Mononuclear cell (primary cell): Measurements from ENCODE around the gene PRKACA. TPM values are rescaled to one million over a fixed set of nuclear protein-coding genes. Genes with fewer than 3 reads are reported as not detected.

ENCODE experiments used
- H3K27me3 ChIP-seq: 2 replicates; pipeline ENCODE4 v1.6.0; 2011; ENCODE audit warnings: low read length, control low read depth; ENCODE audit not compliant: insufficient read depth
- H3K4me1 ChIP-seq: 2 replicates; pipeline ENCODE4 v1.5.1; 2011; ENCODE audit warnings: mild to moderate bottlenecking, low read length, control low read depth; ENCODE audit not compliant: insufficient read depth
- H3K4me3 ChIP-seq: 2 replicates; pipeline ENCODE4 v1.5.1; 2011; ENCODE audit warnings: mild to moderate bottlenecking, low read length, moderate library complexity
- H3K9me3 ChIP-seq: 2 replicates; pipeline ENCODE4 v1.5.1; 2011; ENCODE audit warnings: low read depth, mild to moderate bottlenecking, control low read depth, low read length
- total RNA-seq: library from RNA; depleted of rRNA; stranded (reverse); fragments of >200 nt; gene quantifications from one replicate; pipeline ENCODE4 v1.2.3, GENCODE V29; 2012

PRKACA gene
- total RNA-seq, 1 donor = 62.0 TPM

GRCh38 chr19:14114439-14114838 is 3.1 kb downstream of the PRKACA start:
- Histone ChIP-seq H3K9me3 (no peaks in the 10 kb centered on the region), H3K4me3 (no peak overlapping the region), H3K27me3 (no peaks in the 10 kb centered on the region), H3K4me1 (peaks cover 63% of the 10 kb centered on the region)

GRCh38 chr19:14113762-14114414 is 3.7 kb downstream of the PRKACA start:
- H3K4me1 ChIP-seq = peaks cover 57% of the 10 kb centered on the region
- no peak overlapping the region for H3K4me3 ChIP-seq
- H3K9me3 ChIP-seq = no peaks in the 10 kb centered on the region
- no peaks in the 10 kb centered on the region for H3K27me3 ChIP-seq

- Histone ChIP-seq H3K27me3 (no peaks in the 10 kb centered on the region), H3K9me3 (no peaks in the 10 kb centered on the region), H3K4me3 (no peak overlapping the region), H3K4me1 (peaks cover 50% of the 10 kb centered on the region)
Observed at GRCh38 chr19:14112809-14113385, 4.7 kb downstream of the PRKACA start.

- Histone ChIP-seq H3K9me3 (no peaks in the 10 kb centered on the region), H3K4me1 (peaks cover 50% of the 10 kb centered on the region), H3K27me3 (no peaks in the 10 kb centered on the region), H3K4me3 (no peak overlapping the region)
Observed at GRCh38 chr19:14112051-14112808, 5.3 kb downstream of the PRKACA start.

- H3K27me3 ChIP-seq = no peaks in the 10 kb centered on the region
- no peaks in the 10 kb centered on the region for H3K9me3 ChIP-seq
- no peak overlapping the region for H3K4me3 ChIP-seq
- H3K4me1 ChIP-seq = peaks cover 44% of the 10 kb centered on the region
Observed at GRCh38 chr19:14111486-14111885, 6.1 kb downstream of the PRKACA start.

- Histone ChIP-seq H3K9me3 (no peaks in the 10 kb centered on the region), H3K4me1 (peaks cover 36% of the 10 kb centered on the region), H3K27me3 (no peaks in the 10 kb centered on the region), H3K4me3 (no peak overlapping the region)
Observed at GRCh38 chr19:14110650-14111049, 6.9 kb downstream of the PRKACA start.

GRCh38 chr19:14107581-14108461 is 9.7 kb downstream of the PRKACA start:
- Histone ChIP-seq H3K27me3 (no peaks in the 10 kb centered on the region), H3K4me3 (no peak overlapping the region), H3K4me1 (peaks cover 7% of the 10 kb centered on the region), H3K9me3 (no peaks in the 10 kb centered on the region)

- Histone ChIP-seq H3K27me3 (no peaks in the 10 kb centered on the region), H3K9me3 (no peaks in the 10 kb centered on the region), H3K4me1 (no peaks in the 10 kb centered on the region), H3K4me3 (no peak overlapping the region)
Observed at GRCh38 chr19:14106840-14107239, 10.7 kb downstream of the PRKACA start.

- Histone ChIP-seq H3K27me3 (no peaks in the 10 kb centered on the region), H3K9me3 (no peaks in the 10 kb centered on the region), H3K4me1 (no peaks in the 10 kb centered on the region), H3K4me3 (no peak overlapping the region)
Observed at GRCh38 chr19:14105680-14106079, 11.9 kb downstream of the PRKACA start.

GRCh38 chr19:14103310-14103709 is 14.3 kb downstream of the PRKACA start:
- Histone ChIP-seq H3K27me3 (no peaks in the 10 kb centered on the region), H3K4me3 (no peak overlapping the region), H3K9me3 (no peaks in the 10 kb centered on the region), H3K4me1 (no peaks in the 10 kb centered on the region)

- no peaks in the 10 kb centered on the region for H3K4me1 ChIP-seq
- H3K9me3 ChIP-seq = no peaks in the 10 kb centered on the region
- no peak overlapping the region for H3K4me3 ChIP-seq
- H3K27me3 ChIP-seq = no peaks in the 10 kb centered on the region
Observed at GRCh38 chr19:14102756-14103155, 14.8 kb downstream of the PRKACA start.

- no peaks in the 10 kb centered on the region for H3K27me3 ChIP-seq
Observed at GRCh38 chr19:14102102-14102696, 15.4 kb downstream of the PRKACA start.

GRCh38 chr19:14101003-14101545 is 16.5 kb downstream of the PRKACA start:
- Histone ChIP-seq H3K4me3 (no peak overlapping the region), H3K9me3 (no peaks in the 10 kb centered on the region), H3K27me3 (no peaks in the 10 kb centered on the region), H3K4me1 (no peaks in the 10 kb centered on the region)

More at GRCh38 chr19:14102102-14102696, 15.4 kb downstream of the PRKACA start:
- H3K4me1 ChIP-seq = no peaks in the 10 kb centered on the region
- no peaks in the 10 kb centered on the region for H3K9me3 ChIP-seq
- H3K4me3 ChIP-seq = no peak overlapping the region

GRCh38 chr19:14097532-14098151 is 19.9 kb downstream of the PRKACA start:
- Histone ChIP-seq H3K4me3 (no peak overlapping the region), H3K4me1 (no peaks in the 10 kb centered on the region), H3K27me3 (no peaks in the 10 kb centered on the region), H3K9me3 (no peaks in the 10 kb centered on the region)
